Measurements from ENCODE around the gene HS3ST3B1.

DNA sequence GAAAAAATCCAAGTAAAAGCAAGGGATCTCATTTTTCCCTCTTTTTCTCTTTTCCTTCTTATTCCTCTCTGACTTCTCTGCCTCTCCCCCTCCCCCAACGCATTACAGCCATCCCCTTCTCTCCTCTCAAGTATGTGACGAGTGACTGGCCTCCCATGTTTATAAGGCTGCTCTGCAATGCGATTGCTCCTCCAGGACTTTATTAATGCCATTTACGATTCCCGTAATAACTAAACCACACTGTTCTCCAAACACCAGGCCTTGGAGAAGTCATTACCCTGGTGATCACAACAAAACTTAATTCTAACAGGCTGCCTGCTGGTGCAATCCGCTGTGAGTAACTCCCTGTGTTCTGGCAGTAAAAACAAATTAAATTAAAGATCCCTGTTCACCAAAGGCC is 88.8 kb downstream of the HS3ST3B1 start:
- TF ChIP-seq, protein P1, sequence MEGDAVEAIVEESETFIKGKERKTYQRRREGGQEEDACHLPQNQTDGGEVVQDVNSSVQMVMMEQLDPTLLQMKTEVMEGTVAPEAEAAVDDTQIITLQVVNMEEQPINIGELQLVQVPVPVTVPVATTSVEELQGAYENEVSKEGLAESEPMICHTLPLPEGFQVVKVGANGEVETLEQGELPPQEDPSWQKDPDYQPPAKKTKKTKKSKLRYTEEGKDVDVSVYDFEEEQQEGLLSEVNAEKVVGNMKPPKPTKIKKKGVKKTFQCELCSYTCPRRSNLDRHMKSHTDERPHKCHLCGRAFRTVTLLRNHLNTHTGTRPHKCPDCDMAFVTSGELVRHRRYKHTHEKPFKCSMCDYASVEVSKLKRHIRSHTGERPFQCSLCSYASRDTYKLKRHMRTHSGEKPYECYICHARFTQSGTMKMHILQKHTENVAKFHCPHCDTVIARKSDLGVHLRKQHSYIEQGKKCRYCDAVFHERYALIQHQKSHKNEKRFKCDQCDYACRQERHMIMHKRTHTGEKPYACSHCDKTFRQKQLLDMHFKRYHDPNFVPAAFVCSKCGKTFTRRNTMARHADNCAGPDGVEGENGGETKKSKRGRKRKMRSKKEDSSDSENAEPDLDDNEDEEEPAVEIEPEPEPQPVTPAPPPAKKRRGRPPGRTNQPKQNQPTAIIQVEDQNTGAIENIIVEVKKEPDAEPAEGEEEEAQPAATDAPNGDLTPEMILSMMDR (IDR thresholded peaks at IDR 0.05; ENCODE audit: low read depth, low read length, poor library complexity, severe bottlenecking): no peak
- no peak for TF ChIP-seq EZH2phosphoT487 (IDR thresholded peaks at IDR 0.05; ENCODE audit: borderline replicate concordance, low read length)
